Kidney epithelial cell (primary cell): ENCODE results near the gene CPA4. TPM values are rescaled to one million over a fixed set of nuclear protein-coding genes. Genes with fewer than 3 reads are reported as not detected.

Source experiments
- DNase-seq: peaks from one replicate; pipeline ENCODE4 v3.0.0-alpha.2; 2010; ENCODE audit warnings: low read depth
- H3K27me3 ChIP-seq: 2 replicates; pipeline ENCODE4 v1.6.0; 2011; ENCODE audit warnings: low read length; ENCODE audit not compliant: control insufficient read depth, insufficient read depth
- H3K36me3 ChIP-seq: 2 replicates; pipeline ENCODE4 v1.5.1; 2011; ENCODE audit warnings: low read length; ENCODE audit not compliant: control insufficient read depth, insufficient read depth
- H3K4me3 ChIP-seq: 2 replicates; pipeline ENCODE4 v1.5.1; 2011; ENCODE audit warnings: low read depth, mild to moderate bottlenecking, control low read depth, low read length
- CTCF ChIP-seq: IDR thresholded peaks from 2 replicates; pipeline ENCODE4 v1.5.1; 2011; ENCODE audit warnings: mild to moderate bottlenecking, moderate library complexity, low read length, control low read depth, inconsistent platforms; ENCODE audit not compliant: insufficient read depth, poor library complexity, severe bottlenecking
- total RNA-seq: library from RNA; depleted of rRNA; stranded (reverse); fragments of >200 nt; gene quantifications from 2 replicates; pipeline ENCODE4 v1.2.3, GENCODE V29; 2015

CPA4 gene
- total RNA-seq, 1 donor from 2014 or later = 0.25 TPM

- Histone ChIP-seq H3K4me3 (no peak overlapping the region), H3K36me3 (no peaks in the 10 kb centered on the region), H3K27me3 (no peaks in the 10 kb centered on the region)
- DNase-seq = no peak
- no peak for TF ChIP-seq CTCF
Observed at GRCh38 chr7:130372402-130373165, 79.6 kb downstream of the CPA4 start.

Other genes with a start within 250 kb of the CPA4 start
- 16.5 and 22.7 TPM in 2 replicates for gene ZC3HC1, start 241.8 kb upstream of the CPA4 start, total RNA-seq
- gene KLHDC10, start 222.6 kb upstream of the CPA4 start, total RNA-seq = 13.8 and 15.6 TPM in 2 replicates
- 22.1 and 24.0 TPM in 2 replicates for gene TMEM209, start 87.8 kb upstream of the CPA4 start, total RNA-seq
- gene SSMEM1, start 85.3 kb upstream of the CPA4 start, total RNA-seq = not detected in 2 replicates
- not detected in 2 replicates for gene CPA2, start 26.3 kb upstream of the CPA4 start, total RNA-seq
- gene CPA5, start 51.7 kb downstream of the CPA4 start, total RNA-seq = not detected in 2 replicates
- not detected in 2 replicates for gene CPA1, start 87.3 kb downstream of the CPA4 start, total RNA-seq
- 12.9 and 27.8 TPM in 2 replicates for gene CEP41, start 147.9 kb downstream of the CPA4 start, total RNA-seq
- 14.2 and 15.2 TPM in 2 replicates for gene MEST, start 198.9 kb downstream of the CPA4 start, total RNA-seq